ENCODE results near the gene HS6ST2. TPM values are rescaled to one million over a fixed set of nuclear protein-coding genes. Genes with fewer than 3 reads are reported as not detected.

HS6ST2 gene
- total RNA-seq, 1 experiment from 2014 or later = 65.6 TPM

GRCh38 chrX:132818638-132819037, 139.8 kb downstream of the HS6ST2 start:
- DNase-seq = no peak
- Histone ChIP-seq H3K4me1 (no peaks in the 10 kb centered on the region), H3K27me3 (no peaks in the 10 kb centered on the region), H3K4me3 (no peak overlapping the region), H3K27ac (no peak overlapping the region), H3K9me3 (replicated peaks) (no peaks in the 10 kb centered on the region), H3K36me3 (no peaks in the 10 kb centered on the region)

DNA sequence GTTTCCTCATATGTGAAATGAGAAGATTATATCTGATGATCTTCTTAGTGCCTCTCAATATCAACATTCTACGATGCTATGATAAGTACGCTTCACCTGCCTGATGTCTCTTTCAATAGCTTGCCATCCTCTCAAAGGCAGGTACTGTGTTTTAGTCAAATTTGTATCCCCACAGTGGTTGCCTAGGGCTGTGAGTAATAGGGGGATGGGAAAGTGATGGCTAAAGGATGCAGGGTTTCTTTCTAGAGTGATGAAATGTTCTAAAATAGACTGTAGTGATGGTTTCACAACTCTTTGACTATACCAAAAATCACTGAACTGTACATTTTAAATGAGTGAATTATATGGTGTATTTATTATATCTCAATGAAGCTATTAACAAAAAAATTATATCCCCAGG, 142.8 kb downstream of the HS6ST2 start:
- Histone ChIP-seq H3K27ac (no peak overlapping the region), H3K36me3 (no peaks in the 10 kb centered on the region), H3K27me3 (no peaks in the 10 kb centered on the region), H3K4me3 (no peak overlapping the region), H3K9me3 (replicated peaks) (no peaks in the 10 kb centered on the region), H3K4me1 (no peaks in the 10 kb centered on the region)
- no peak for DNase-seq

- no peaks in the 10 kb centered on the region for H3K27me3 ChIP-seq
- no peaks in the 10 kb centered on the region for H3K36me3 ChIP-seq
- no peaks in the 10 kb centered on the region for H3K4me1 ChIP-seq
- DNase-seq = no peak
- H3K9me3 ChIP-seq (replicated peaks) = no peaks in the 10 kb centered on the region
- no peak overlapping the region for H3K27ac ChIP-seq
- H3K4me3 ChIP-seq = no peak overlapping the region
Observed at GRCh38 chrX:132810964-132811712, 147.3 kb downstream of the HS6ST2 start.

- Histone ChIP-seq H3K4me1 (no peaks in the 10 kb centered on the region), H3K27ac (no peak overlapping the region), H3K27me3 (no peaks in the 10 kb centered on the region), H3K4me3 (no peak overlapping the region), H3K36me3 (no peaks in the 10 kb centered on the region), H3K9me3 (replicated peaks) (no peaks in the 10 kb centered on the region)
- no peak for DNase-seq
Observed at GRCh38 chrX:132810488-132810887, 147.9 kb downstream of the HS6ST2 start.

DNA sequence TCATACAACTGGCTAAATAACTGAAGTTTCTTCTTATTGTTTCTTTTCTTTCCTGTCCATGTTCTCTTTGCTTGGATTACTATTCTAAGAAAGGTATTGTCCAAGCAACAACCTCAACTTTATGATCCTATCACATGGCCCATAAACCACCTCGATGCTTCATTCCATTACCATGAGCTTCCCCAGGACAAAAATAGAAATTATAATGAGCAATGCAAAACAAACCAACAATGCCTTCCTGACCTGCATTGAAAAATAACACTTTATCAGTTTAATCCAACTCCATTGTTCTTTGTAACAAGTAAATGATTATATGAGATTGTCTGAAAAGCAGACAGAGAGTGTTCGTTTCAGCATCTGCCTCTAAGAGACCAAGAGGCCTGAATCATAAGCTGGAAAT, 148.8 kb downstream of the HS6ST2 start:
- DNase-seq = no peak
- Histone ChIP-seq H3K4me1 (no peaks in the 10 kb centered on the region), H3K27me3 (no peaks in the 10 kb centered on the region), H3K4me3 (no peak overlapping the region), H3K36me3 (no peaks in the 10 kb centered on the region), H3K27ac (no peak overlapping the region), H3K9me3 (replicated peaks) (no peaks in the 10 kb centered on the region)

DNA sequence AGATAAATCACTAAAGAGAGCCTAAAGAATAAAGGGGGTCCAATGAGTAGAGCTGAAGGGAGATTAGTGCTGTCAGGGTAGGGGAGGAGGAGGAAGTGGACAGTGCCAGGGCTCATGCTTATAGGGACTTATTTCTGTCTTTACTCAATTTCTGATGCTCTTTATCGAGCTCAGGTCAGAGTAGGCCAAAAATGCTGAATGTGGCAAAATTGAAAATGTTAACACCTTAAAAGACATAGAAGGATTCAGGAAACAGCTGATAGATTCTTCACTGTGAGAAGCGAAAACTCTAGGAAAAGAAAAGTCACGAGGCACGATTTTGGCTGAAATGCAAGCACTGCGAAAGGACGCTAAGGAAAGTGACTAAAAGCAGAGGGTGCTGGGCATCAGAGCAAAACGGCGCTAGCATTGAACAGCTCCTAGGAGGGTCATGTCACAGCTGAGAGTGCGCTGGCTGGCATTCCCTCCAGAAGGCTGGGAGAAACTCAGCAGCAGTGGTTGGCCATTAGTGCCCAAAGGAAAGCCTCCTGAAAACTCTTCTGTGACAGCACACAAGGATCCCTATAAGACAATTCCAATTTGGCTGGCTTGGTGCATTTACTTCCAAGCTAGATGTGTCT, 150.9 kb downstream of the HS6ST2 start:
- DNase-seq = no peak
- Histone ChIP-seq H3K4me1 (no peaks in the 10 kb centered on the region), H3K9me3 (replicated peaks) (no peaks in the 10 kb centered on the region), H3K27ac (no peak overlapping the region), H3K4me3 (no peak overlapping the region), H3K36me3 (no peaks in the 10 kb centered on the region), H3K27me3 (no peaks in the 10 kb centered on the region)

DNA sequence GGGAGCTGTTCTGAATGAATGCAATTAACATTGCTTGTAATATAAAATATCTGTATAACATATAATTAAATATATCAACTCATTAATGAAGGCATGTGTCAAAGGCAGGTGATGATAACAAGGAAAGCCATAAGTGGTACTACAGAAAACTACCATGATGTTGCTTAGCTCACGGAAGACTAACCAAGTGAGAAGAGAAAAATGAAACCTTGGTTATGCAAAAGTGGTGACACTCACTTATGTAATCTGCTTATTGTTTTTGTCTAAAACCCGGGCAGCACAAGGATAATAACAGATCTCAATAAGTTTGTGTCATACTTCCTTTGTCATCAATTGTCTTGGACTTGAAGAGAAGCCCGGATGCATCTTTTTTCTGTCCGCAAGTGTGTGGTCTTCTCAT, 156.4 kb downstream of the HS6ST2 start:
- Histone ChIP-seq H3K27ac (no peak overlapping the region), H3K4me3 (no peak overlapping the region), H3K9me3 (replicated peaks) (no peaks in the 10 kb centered on the region), H3K36me3 (no peaks in the 10 kb centered on the region), H3K4me1 (no peaks in the 10 kb centered on the region), H3K27me3 (no peaks in the 10 kb centered on the region)
- DNase-seq = no peak

DNA sequence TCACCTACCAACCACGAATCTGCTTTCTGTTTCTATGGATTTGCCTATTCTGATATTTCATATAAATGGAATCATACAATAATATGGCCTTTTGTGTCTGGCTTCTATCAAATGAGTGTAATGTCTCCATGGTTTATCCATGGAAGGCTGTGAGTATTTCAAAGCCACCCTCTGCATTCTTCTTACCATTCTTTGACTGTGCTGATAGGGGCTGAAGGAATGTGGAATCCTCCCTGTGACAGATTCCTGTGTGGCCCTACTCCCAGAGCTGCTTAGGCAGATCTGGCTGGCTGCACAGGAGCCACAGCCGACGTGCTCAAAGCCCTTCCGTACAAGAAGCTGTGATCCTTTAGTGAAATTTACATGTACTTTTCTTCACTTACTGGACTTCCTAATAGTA, 163.2 kb downstream of the HS6ST2 start:
- H3K4me3 ChIP-seq = no peak overlapping the region
- DNase-seq = no peak
- no peaks in the 10 kb centered on the region for H3K36me3 ChIP-seq
- H3K4me1 ChIP-seq = no peaks in the 10 kb centered on the region
- no peaks in the 10 kb centered on the region for H3K9me3 ChIP-seq (replicated peaks)
- no peak overlapping the region for H3K27ac ChIP-seq
- H3K27me3 ChIP-seq = no peaks in the 10 kb centered on the region

GRCh38 chrX:132791714-132792113, 166.7 kb downstream of the HS6ST2 start:
- Histone ChIP-seq H3K36me3 (no peaks in the 10 kb centered on the region), H3K4me3 (no peak overlapping the region), H3K27me3 (no peaks in the 10 kb centered on the region), H3K4me1 (no peaks in the 10 kb centered on the region), H3K27ac (no peak overlapping the region), H3K9me3 (replicated peaks) (no peaks in the 10 kb centered on the region)
- no peak for DNase-seq

- no peak for DNase-seq
Observed at GRCh38 chrX:132790329-132790728, 168.1 kb downstream of the HS6ST2 start.

DNA sequence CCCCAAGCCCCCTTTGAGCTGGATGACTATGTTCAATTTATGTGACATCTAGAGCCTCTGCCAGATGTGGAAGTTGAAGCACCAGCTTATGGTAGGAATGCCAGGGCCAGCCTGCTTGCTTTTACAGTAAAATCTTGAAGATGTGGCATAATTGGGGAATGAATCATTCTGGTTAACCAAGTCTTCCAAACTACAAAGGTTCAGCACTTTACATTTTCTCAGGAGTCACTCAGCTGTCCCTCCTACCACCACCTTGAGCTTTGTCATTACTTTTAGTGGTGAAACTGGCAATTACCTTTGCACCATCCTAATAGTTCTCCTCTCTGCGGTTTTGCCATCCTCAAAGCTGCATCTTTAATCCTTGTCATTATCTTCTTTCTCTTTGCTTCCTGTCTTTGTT, 172.2 kb downstream of the HS6ST2 start:
- no peak for DNase-seq
- no peaks in the 10 kb centered on the region for H3K27me3 ChIP-seq
- no peaks in the 10 kb centered on the region for H3K4me1 ChIP-seq
- H3K4me3 ChIP-seq = no peak overlapping the region
- H3K27ac ChIP-seq = no peak overlapping the region
- no peaks in the 10 kb centered on the region for H3K9me3 ChIP-seq (replicated peaks)
- no peaks in the 10 kb centered on the region for H3K36me3 ChIP-seq

More at GRCh38 chrX:132790329-132790728, 168.1 kb downstream of the HS6ST2 start:
- no peaks in the 10 kb centered on the region for H3K36me3 ChIP-seq
- no peak overlapping the region for H3K27ac ChIP-seq
- H3K4me1 ChIP-seq = no peaks in the 10 kb centered on the region
- no peaks in the 10 kb centered on the region for H3K9me3 ChIP-seq (replicated peaks)
- no peaks in the 10 kb centered on the region for H3K27me3 ChIP-seq
- H3K4me3 ChIP-seq = no peak overlapping the region

- H3K4me1 ChIP-seq = no peaks in the 10 kb centered on the region
- no peaks in the 10 kb centered on the region for H3K9me3 ChIP-seq (replicated peaks)
- DNase-seq = no peak
- H3K27me3 ChIP-seq = no peaks in the 10 kb centered on the region
- H3K4me3 ChIP-seq = no peak overlapping the region
- no peaks in the 10 kb centered on the region for H3K36me3 ChIP-seq
- H3K27ac ChIP-seq = no peak overlapping the region
Observed at GRCh38 chrX:132778917-132779316, 179.5 kb downstream of the HS6ST2 start.

DNA sequence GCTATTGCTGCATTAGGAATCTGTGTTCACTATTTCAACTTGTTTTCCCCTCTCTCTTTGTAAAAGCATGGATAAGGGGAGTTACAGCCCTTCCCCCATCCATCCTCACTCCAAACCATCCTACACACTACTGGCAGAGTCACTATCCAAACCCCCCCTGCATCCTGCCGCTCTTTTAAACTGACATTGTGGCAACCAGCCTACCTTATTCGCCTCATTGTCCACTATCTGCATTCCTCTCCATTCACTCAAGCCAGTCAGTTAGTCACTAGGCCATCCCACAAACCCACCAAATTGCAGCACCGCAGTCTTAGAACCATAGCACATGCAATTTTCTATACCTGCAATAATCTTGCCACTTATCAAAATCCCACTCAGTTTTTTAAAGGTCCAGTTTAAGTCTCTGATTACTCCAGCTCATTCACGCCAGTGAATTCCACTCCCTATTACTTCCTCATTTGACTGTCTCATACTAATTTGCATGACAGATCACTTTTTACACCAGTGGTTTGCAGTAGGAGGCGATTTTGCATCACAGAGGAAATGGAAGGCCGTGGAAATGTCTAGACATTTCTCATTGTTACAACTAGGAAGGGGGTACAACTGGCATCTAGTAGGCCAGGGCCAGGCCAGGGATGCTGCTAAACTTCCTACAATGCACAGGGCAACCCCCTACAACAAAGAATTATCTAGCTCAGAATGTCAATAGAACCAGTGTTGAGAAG, 181.8 kb downstream of the HS6ST2 start:
- no peaks in the 10 kb centered on the region for H3K36me3 ChIP-seq
- DNase-seq = no peak
- no peak overlapping the region for H3K27ac ChIP-seq
- no peak overlapping the region for H3K4me3 ChIP-seq
- H3K4me1 ChIP-seq = no peaks in the 10 kb centered on the region
- H3K9me3 ChIP-seq (replicated peaks) = no peaks in the 10 kb centered on the region
- no peaks in the 10 kb centered on the region for H3K27me3 ChIP-seq

- Histone ChIP-seq H3K9me3 (replicated peaks) (no peaks in the 10 kb centered on the region), H3K27me3 (no peaks in the 10 kb centered on the region), H3K36me3 (no peaks in the 10 kb centered on the region), H3K4me3 (no peak overlapping the region), H3K27ac (no peak overlapping the region), H3K4me1 (no peaks in the 10 kb centered on the region)
- no peak for DNase-seq
Observed at GRCh38 chrX:132775263-132775823, 183.1 kb downstream of the HS6ST2 start.

DNA sequence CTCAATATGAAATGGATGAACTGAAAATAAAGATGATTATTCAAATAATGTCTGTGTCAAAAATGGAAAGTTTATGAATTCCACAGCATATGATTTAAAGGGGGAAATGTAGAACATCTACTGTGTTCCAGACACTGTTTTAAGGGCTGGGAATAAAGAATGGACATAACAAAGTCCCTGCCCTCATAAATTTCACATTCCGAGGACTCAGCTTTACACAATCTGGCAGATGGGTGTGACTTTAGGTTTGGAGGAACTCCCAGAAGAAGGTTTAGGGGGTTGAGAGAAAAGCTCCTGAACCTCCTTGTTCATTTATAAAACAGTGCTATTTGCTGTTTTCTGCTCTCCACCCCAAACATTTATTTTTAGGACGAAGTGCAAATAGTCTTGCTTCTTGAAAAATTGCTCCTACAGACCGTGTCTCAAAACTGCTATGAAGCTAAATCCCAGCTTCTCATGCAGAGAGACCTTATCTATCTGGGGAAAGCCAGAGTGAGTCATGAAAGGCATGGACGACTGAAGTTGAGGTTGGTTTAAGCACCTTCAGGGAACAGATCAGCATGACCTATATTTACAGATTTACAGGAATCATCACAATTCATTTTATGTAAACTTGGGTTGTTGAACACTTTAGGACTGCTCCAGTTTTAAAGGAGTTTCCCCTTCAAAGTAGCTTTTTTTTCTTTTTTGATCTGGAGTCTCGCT, 184.3 kb downstream of the HS6ST2 start:
- no peak for DNase-seq

More for the DNA sequence above, 184.3 kb downstream of the HS6ST2 start:
- H3K27me3 ChIP-seq = no peaks in the 10 kb centered on the region
- no peaks in the 10 kb centered on the region for H3K9me3 ChIP-seq (replicated peaks)
- H3K4me1 ChIP-seq = no peaks in the 10 kb centered on the region
- no peak overlapping the region for H3K4me3 ChIP-seq
- no peaks in the 10 kb centered on the region for H3K36me3 ChIP-seq
- no peak overlapping the region for H3K27ac ChIP-seq
